Measurements from ENCODE around the gene LRRN4CL.
"Not testable (repeated sequence)": the region's sequence is repeated elsewhere in the genome, so short reads cannot be mapped to it uniquely, and the experiment has no call there.

LRRN4CL gene

GRCh38 chr11:62709247-62710000, 20.1 kb upstream of the LRRN4CL start:
- peak; percentile 88 to 95 (median 92) for DNase-seq (ENCODE audit: low read depth in 3 of 3)

- DNase-seq (ENCODE audit: low read depth in 3 of 3): peak in 1 of 3 donors; percentile 29
Measured at GRCh38 chr11:62708793-62709192, 19.5 kb upstream of the LRRN4CL start.

GRCh38 chr11:62708392-62708791, 19.1 kb upstream of the LRRN4CL start:
- no peak for DNase-seq (ENCODE audit: low read depth in 3 of 3)

- no peak for DNase-seq (ENCODE audit: low read depth in 3 of 3)
Measured at GRCh38 chr11:62707277-62707861, 18.0 kb upstream of the LRRN4CL start, which contains the start of the genes BSCL2 and GNG3. TSS of gene BSCL2 (minus strand) at chr11:62707424. CDS start at chr11:62707195, 229 bp downstream. TSS of gene GNG3 (plus strand) at chr11:62707676. CDS start at chr11:62708296, 620 bp downstream.

GRCh38 chr11:62706850-62707247, 17.5 kb upstream of the LRRN4CL start:
- DNase-seq (ENCODE audit: low read depth in 3 of 3): no peak

GRCh38 chr11:62705880-62706849, 16.8 kb upstream of the LRRN4CL start:
- DNase-seq (ENCODE audit: low read depth in 3 of 3): peak; percentile 87 to 94 (median 91)

- DNase-seq (ENCODE audit: low read depth in 3 of 3): no peak
Measured at GRCh38 chr11:62705413-62705812, 16.1 kb upstream of the LRRN4CL start.

- DNase-seq (ENCODE audit: low read depth in 3 of 3): not testable (repeated sequence)
Measured at GRCh38 chr11:62703921-62704320, 14.6 kb upstream of the LRRN4CL start.

- no peak for DNase-seq (ENCODE audit: low read depth in 3 of 3)
Measured at GRCh38 chr11:62702246-62702645, 12.9 kb upstream of the LRRN4CL start.

GRCh38 chr11:62694455-62695167, 5.3 kb upstream of the LRRN4CL start:
- DNase-seq (ENCODE audit: low read depth in 3 of 3): peak in 2 of 3 donors; percentile 56 to 71

GRCh38 chr11:62693624-62694023, 4.3 kb upstream of the LRRN4CL start:
- DNase-seq (ENCODE audit: low read depth in 3 of 3): not testable (repeated sequence)

- no peak for DNase-seq (ENCODE audit: low read depth in 3 of 3)
Measured at GRCh38 chr11:62688491-62688890, 839 bp downstream of the LRRN4CL start.

GRCh38 chr11:62687508-62688396, 1.6 kb downstream of the LRRN4CL start:
- no peak for DNase-seq (ENCODE audit: low read depth in 3 of 3)

- no peak for DNase-seq (ENCODE audit: low read depth in 3 of 3)
Measured at GRCh38 chr11:62682518-62682917, 6.8 kb downstream of the LRRN4CL start.

GRCh38 chr11:62680825-62681240, 8.5 kb downstream of the LRRN4CL start:
- peak in 1 of 3 donors; percentile 19 for DNase-seq (ENCODE audit: low read depth in 3 of 3)

GRCh38 chr11:62678770-62679696, 10.3 kb downstream of the LRRN4CL start, which contains the start of gene UBXN1:
TSS of gene UBXN1 (minus strand) at chr11:62679073. CDS start at chr11:62678923, 150 bp downstream.
- DNase-seq (ENCODE audit: low read depth in 3 of 3): peak; percentile 69 to 85 (median 82)

- DNase-seq (ENCODE audit: low read depth in 3 of 3): no peak
Measured at GRCh38 chr11:62678433-62678769, 10.9 kb downstream of the LRRN4CL start.

GRCh38 chr11:62677714-62678113, 11.6 kb downstream of the LRRN4CL start:
- no peak for DNase-seq (ENCODE audit: low read depth in 3 of 3)

- DNase-seq (ENCODE audit: low read depth in 3 of 3): no peak
Measured at GRCh38 chr11:62677156-62677555, 12.2 kb downstream of the LRRN4CL start.

Data from stimulated activated CD4-positive, alpha-beta T cell treated with anti-CD3 and anti-CD28 coated beads, TNF-alpha, amount 100 ng/mL, for 48 hours (primary cell).